HEK293 (cell line): ENCODE measurements around the gene DLD.

Source experiments
- CTCF ChIA-PET: fragments of 350-600 bp; formaldehyde crosslinking; extraction: SDS; loops from one replicate; lab custom pipeline; 2021; ENCODE audit warnings: antibody characterized with exemption; lab: Yijun Ruan, JAX
- POLR2A ChIA-PET: fragments of 300-600 bp; formaldehyde crosslinking; extraction: SDS; loops from one replicate; lab custom pipeline; 2020; ENCODE audit warnings: antibody characterized with exemption, inconsistent platforms; lab: Yijun Ruan, JAX
- H3K27ac ChIP-seq: fragments of 200-500 bp; sonication (Bioruptor generic); 2 replicates; pipeline ENCODE4 v1.5.1; 2014; ENCODE audit warnings: low read depth, low read length, control low read depth, inconsistent platforms; ENCODE audit errors: extremely low read depth
- H3K36me3 ChIP-seq, 2 experiments: fragments of 200-500 bp in 1 of 2; sonication (Bioruptor generic) in 1 of 2; 1 replicate in 1 of 2; 2 replicates in 1 of 2; pipeline ENCODE4 v1.5.1; 2014 to 2017; ENCODE audit warnings: inconsistent platforms in 2 of 2, low read length in 2 of 2; ENCODE audit not compliant: control insufficient read depth in 2 of 2, insufficient read depth in 1 of 2
- H3K4me1 ChIP-seq: fragments of 200-500 bp; sonication (Bioruptor generic); 2 replicates; pipeline ENCODE4 v1.5.1; 2014; ENCODE audit warnings: mild to moderate bottlenecking, low read length, inconsistent platforms; ENCODE audit not compliant: control insufficient read depth, insufficient read depth
- H3K4me3 ChIP-seq: 2 replicates; pipeline ENCODE4 v1.5.1; 2011; ENCODE audit warnings: low read depth, mild to moderate bottlenecking, control low read depth, low read length, moderate library complexity
- H3K9me3 ChIP-seq: fragments of 200-500 bp; sonication (Bioruptor generic); 2 replicates; pipeline ENCODE4 v1.5.1; 2014; ENCODE audit warnings: low read depth, low read length, inconsistent platforms; ENCODE audit not compliant: control insufficient read depth, insufficient read depth
- OVOL3 ChIP-seq: fragments of 450-650 bp; formaldehyde crosslinking; IDR thresholded peaks from 2 replicates; pipeline ENCODE4 v1.5.1; 2016; ENCODE audit warnings: missing biosample characterization, missing genetic modification characterization
- PRDM1 ChIP-seq: fragments of 450-650 bp; formaldehyde crosslinking; IDR thresholded peaks from 2 replicates; pipeline ENCODE4; 2016; ENCODE audit warnings: missing biosample characterization, missing genetic modification characterization
- PRDM4 ChIP-seq: fragments of 450-650 bp; formaldehyde crosslinking; IDR thresholded peaks from 2 replicates; pipeline ENCODE4 v1.5.1; 2017; ENCODE audit warnings: missing biosample characterization, missing genetic modification characterization
- SALL2 ChIP-seq: fragments of 450-650 bp; formaldehyde crosslinking; IDR thresholded peaks from 2 replicates; pipeline ENCODE4 v1.5.0; 2017; ENCODE audit warnings: missing biosample characterization, mild to moderate bottlenecking, missing genetic modification characterization, borderline replicate concordance
- SCRT2 ChIP-seq: fragments of 450-650 bp; formaldehyde crosslinking; IDR thresholded peaks from 2 replicates; pipeline ENCODE4 v1.5.1; 2016; ENCODE audit warnings: missing biosample characterization, missing genetic modification characterization
- ZBTB1 ChIP-seq: fragments of 450-650 bp; formaldehyde crosslinking; IDR thresholded peaks from 2 replicates; pipeline ENCODE4 v1.5.1; 2016; ENCODE audit warnings: missing biosample characterization, missing genetic modification characterization
- ZBTB20 ChIP-seq: fragments of 450-650 bp; formaldehyde crosslinking; IDR thresholded peaks from 2 replicates; pipeline ENCODE4 v1.5.1; 2016; ENCODE audit warnings: missing biosample characterization, missing genetic modification characterization
- ZBTB26 ChIP-seq: fragments of 450-650 bp; formaldehyde crosslinking; optimal IDR thresholded peaks from 2 replicates; pipeline ENCODE3; 2016; ENCODE audit warnings: missing biosample characterization, mild to moderate bottlenecking, missing genetic modification characterization
- ZFP41 ChIP-seq: fragments of 450-650 bp; formaldehyde crosslinking; IDR thresholded peaks from 2 replicates; pipeline ENCODE4 v1.5.1; 2016; ENCODE audit warnings: missing biosample characterization, missing genetic modification characterization, borderline replicate concordance
- ZNF184 ChIP-seq: fragments of 450-650 bp; IDR thresholded peaks from 2 replicates; pipeline ENCODE4 v1.5.1; 2018; ENCODE audit warnings: missing biosample characterization, mild to moderate bottlenecking, missing genetic modification characterization
- ZNF202 ChIP-seq: fragments of 450-650 bp; formaldehyde crosslinking; IDR thresholded peaks from 2 replicates; pipeline ENCODE4 v1.5.1; 2016; ENCODE audit warnings: missing biosample characterization, missing genetic modification characterization, borderline replicate concordance
- ZNF221 ChIP-seq: fragments of 450-650 bp; formaldehyde crosslinking; IDR thresholded peaks from 2 replicates; pipeline ENCODE4 v1.5.1; 2017; ENCODE audit warnings: missing biosample characterization, missing genetic modification characterization, borderline replicate concordance
- ZNF26 ChIP-seq: fragments of 450-650 bp; formaldehyde crosslinking; IDR thresholded peaks from 2 replicates; pipeline ENCODE4 v1.5.1; 2016; ENCODE audit warnings: missing biosample characterization, missing genetic modification characterization
- ZNF366 ChIP-seq: fragments of 450-650 bp; formaldehyde crosslinking; conservative IDR thresholded peaks from 2 replicates; pipeline ENCODE4 v1.5.1; 2016; ENCODE audit warnings: missing biosample characterization, missing genetic modification characterization
- ZNF398 ChIP-seq: fragments of 450-650 bp; formaldehyde crosslinking; IDR thresholded peaks from 2 replicates; pipeline ENCODE4 v1.5.1; 2017; ENCODE audit warnings: missing biosample characterization, missing genetic modification characterization
- ZNF423 ChIP-seq: fragments of 450-650 bp; formaldehyde crosslinking; IDR thresholded peaks from 2 replicates; pipeline ENCODE4 v1.5.1; 2016; ENCODE audit warnings: missing biosample characterization, missing genetic modification characterization
- ZNF548 ChIP-seq: fragments of 450-650 bp; formaldehyde crosslinking; IDR thresholded peaks from 2 replicates; pipeline ENCODE4 v1.5.1; 2016; ENCODE audit warnings: missing biosample characterization, missing genetic modification characterization
- ZNF621 ChIP-seq: fragments of 450-650 bp; formaldehyde crosslinking; IDR thresholded peaks from 2 replicates; pipeline ENCODE4 v1.5.1; 2017; ENCODE audit warnings: missing biosample characterization, missing genetic modification characterization
- ZNF664 ChIP-seq: fragments of 450-650 bp; formaldehyde crosslinking; IDR thresholded peaks from 2 replicates; pipeline ENCODE4 v1.5.1; 2016; ENCODE audit warnings: missing biosample characterization, missing genetic modification characterization
- ZNF677 ChIP-seq: fragments of 450-650 bp; IDR thresholded peaks from 2 replicates; pipeline ENCODE4 v1.5.0; 2018; ENCODE audit warnings: missing biosample characterization, mild to moderate bottlenecking, missing genetic modification characterization, moderate library complexity
- ZNF707 ChIP-seq: fragments of 450-650 bp; formaldehyde crosslinking; IDR thresholded peaks from 2 replicates; pipeline ENCODE4 v1.5.1; 2016; ENCODE audit warnings: missing biosample characterization, missing genetic modification characterization
- ZNF76 ChIP-seq: fragments of 450-650 bp; formaldehyde crosslinking; IDR thresholded peaks from 2 replicates; pipeline ENCODE4; 2016; ENCODE audit warnings: low read depth, missing biosample characterization, missing genetic modification characterization, borderline replicate concordance
- ZNF837 ChIP-seq: fragments of 450-650 bp; formaldehyde crosslinking; IDR thresholded peaks from 2 replicates; pipeline ENCODE4 v1.5.1; 2016; ENCODE audit warnings: missing biosample characterization, missing genetic modification characterization
- ZSCAN16 ChIP-seq: fragments of 450-650 bp; formaldehyde crosslinking; IDR thresholded peaks from 2 replicates; pipeline ENCODE4 v1.5.1; 2016; ENCODE audit warnings: missing biosample characterization, missing genetic modification characterization
- ZSCAN23 ChIP-seq: fragments of 450-650 bp; formaldehyde crosslinking; IDR thresholded peaks from 2 replicates; pipeline ENCODE4 v1.5.1; 2016; ENCODE audit warnings: missing biosample characterization, missing genetic modification characterization
- TF ChIP-seq, protein P1 (sequence below): fragments of 450-650 bp; formaldehyde crosslinking; IDR thresholded peaks from 2 replicates; pipeline ENCODE4 v1.5.1; 2016; ENCODE audit warnings: missing biosample characterization, missing genetic modification characterization

The DLD gene

GRCh38 chr7:107968449-107968848, 77.5 kb downstream of the DLD start:
- no peak for TF ChIP-seq ZNF221
- TF ChIP-seq ZBTB26 = no peak
- no peak for TF ChIP-seq SCRT2
- TF ChIP-seq ZNF677 = no peak
- TF ChIP-seq ZNF548 = no peak
- TF ChIP-seq ZNF26 (tag by site-specific recombination) = no peak
- TF ChIP-seq ZNF837 (tag by site-specific recombination) = no peak
- no peak for TF ChIP-seq ZBTB20 (tag by site-specific recombination)
- TF ChIP-seq, protein P1, sequence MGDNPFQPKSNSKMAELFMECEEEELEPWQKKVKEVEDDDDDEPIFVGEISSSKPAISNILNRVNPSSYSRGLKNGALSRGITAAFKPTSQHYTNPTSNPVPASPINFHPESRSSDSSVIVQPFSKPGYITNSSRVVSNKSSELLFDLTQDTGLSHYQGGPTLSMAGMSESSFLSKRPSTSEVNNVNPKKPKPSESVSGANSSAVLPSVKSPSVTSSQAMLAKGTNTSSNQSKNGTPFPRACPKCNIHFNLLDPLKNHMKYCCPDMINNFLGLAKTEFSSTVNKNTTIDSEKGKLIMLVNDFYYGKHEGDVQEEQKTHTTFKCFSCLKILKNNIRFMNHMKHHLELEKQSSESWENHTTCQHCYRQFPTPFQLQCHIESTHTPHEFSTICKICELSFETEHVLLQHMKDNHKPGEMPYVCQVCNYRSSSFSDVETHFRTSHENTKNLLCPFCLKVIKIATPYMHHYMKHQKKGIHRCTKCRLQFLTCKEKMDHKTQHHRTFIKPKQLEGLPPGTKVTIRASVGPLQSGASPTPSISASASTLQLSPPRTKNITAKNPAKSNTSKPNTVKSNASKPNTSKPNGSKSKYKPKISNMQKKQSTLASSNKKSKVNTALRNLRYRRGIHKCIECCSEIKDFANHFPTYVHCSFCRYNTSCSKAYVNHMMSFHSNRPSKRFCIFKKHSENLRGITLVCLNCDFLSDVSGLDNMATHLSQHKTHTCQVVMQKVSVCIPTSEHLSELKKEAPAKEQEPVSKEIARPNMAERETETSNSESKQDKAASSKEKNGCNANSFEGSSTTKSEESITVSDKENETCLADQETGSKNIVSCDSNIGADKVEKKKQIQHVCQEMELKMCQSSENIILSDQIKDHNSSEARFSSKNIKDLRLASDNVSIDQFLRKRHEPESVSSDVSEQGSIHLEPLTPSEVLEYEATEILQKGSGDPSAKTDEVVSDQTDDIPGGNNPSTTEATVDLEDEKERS (tag by site-specific recombination) = no peak
- TF ChIP-seq ZNF76 (tag by site-specific recombination) = no peak
- TF ChIP-seq PRDM4 = no peak
- no peak for TF ChIP-seq ZNF664
- TF ChIP-seq, all 188 proteins: peak for 0
- Histone ChIP-seq H3K4me3 (no peak overlapping the region), H3K27ac (no peak overlapping the region), H3K9me3 (no peaks in the 10 kb centered on the region), H3K36me3 (peaks cover 9 to 22% of the 10 kb centered on the region in 2 experiments), H3K4me1 (no peaks in the 10 kb centered on the region)
- ChIA-PET POLR2A (no interaction called here), CTCF (no interaction called here)

DNA sequence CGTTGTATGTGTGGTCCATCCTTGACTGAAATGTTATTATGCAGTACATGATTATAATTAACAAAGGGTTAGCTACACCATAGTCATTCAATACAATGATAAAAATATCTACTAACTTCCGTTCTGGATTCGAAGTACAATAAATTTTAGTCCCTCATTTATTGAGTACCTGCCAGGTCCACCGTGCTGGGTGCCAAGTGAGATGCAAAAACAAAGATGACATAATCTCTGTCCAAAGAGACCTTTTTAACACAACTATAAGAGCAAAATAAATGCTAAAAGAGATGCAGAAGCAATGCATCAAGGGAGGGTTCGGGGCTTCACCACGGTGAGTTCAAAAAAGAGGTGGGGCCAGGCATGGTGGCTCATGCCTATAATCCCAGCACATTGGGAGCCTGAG, 78.9 kb downstream of the DLD start:
- H3K27ac ChIP-seq = no peak overlapping the region
- H3K4me3 ChIP-seq = no peak overlapping the region
- H3K4me1 ChIP-seq = no peaks in the 10 kb centered on the region
- CTCF ChIA-PET = no interaction called here
- peaks cover 9 to 20% of the 10 kb centered on the region in 2 experiments for H3K36me3 ChIP-seq
- H3K9me3 ChIP-seq = no peaks in the 10 kb centered on the region
- POLR2A ChIA-PET = no interaction called here
- TF ChIP-seq SALL2 (tag by site-specific recombination) (no peak), ZNF423 (tag by site-specific recombination) (no peak), OVOL3 (no peak), ZNF184 (tag by site-specific recombination) (no peak), ZNF366 (tag by site-specific recombination) (no peak), ZBTB1 (tag by site-specific recombination) (no peak), ZFP41 (tag by site-specific recombination) (no peak), ZNF202 (tag by site-specific recombination) (no peak), PRDM1 (tag by site-specific recombination) (no peak), ZSCAN23 (tag by site-specific recombination) (no peak), ZNF76 (tag by site-specific recombination) (no peak), ZNF398 (tag by site-specific recombination) (no peak), ZNF621 (no peak), ZNF707 (no peak), ZSCAN16 (tag by site-specific recombination) (no peak)
